ENCODE measurements around the gene CBL.
A peak's percentile ranks its signal among the peaks of the same experiment; 100 is the strongest.
"Not testable (repeated sequence)": the region's sequence is repeated elsewhere in the genome, so short reads cannot be mapped to it uniquely, and the experiment has no call there.

The CBL gene

GRCh38 chr11:119166368-119167076, 39.6 kb upstream of the CBL start:
- H3K4me2 ChIP-seq (ENCODE audit: insufficient read depth, low read length): no peak overlapping the region
- H4K20me1 ChIP-seq (ENCODE audit: insufficient read depth, low read length): no peaks in the 10 kb centered on the region
- H3K4me3 ChIP-seq (ENCODE audit: low read depth in 1 of 2, low read length in 2 of 2): no peak overlapping the region
- H3K27ac ChIP-seq (ENCODE audit: low read length): no peak overlapping the region
- no peak for ATAC-seq (ENCODE audit: insufficient read depth, low read depth)
- H2AFZ ChIP-seq (ENCODE audit: low read depth, low read length): no peak overlapping the region
- no peaks in the 10 kb centered on the region for H3K9me3 ChIP-seq (ENCODE audit: insufficient read depth, low read length, severe bottlenecking)
- H3K4me1 ChIP-seq (ENCODE audit: insufficient read depth, low read length): peaks cover 16% of the 10 kb centered on the region
- no peaks in the 10 kb centered on the region for H3K79me2 ChIP-seq (ENCODE audit: insufficient read depth, low read length)
- no peak overlapping the region for H3K9ac ChIP-seq (ENCODE audit: low read depth, low read length)
- no peak for TF ChIP-seq EZH2 (IDR thresholded peaks at IDR 0.05; ENCODE audit: borderline replicate concordance, low read depth, low read length, severe bottlenecking)
- DNase-seq: no peak
- H3K27me3 ChIP-seq (ENCODE audit: insufficient read depth, low read length, poor library complexity): no peaks in the 10 kb centered on the region
- H3K36me3 ChIP-seq (ENCODE audit: insufficient read depth, low read length): no peaks in the 10 kb centered on the region

- not testable (repeated sequence) for H3K4me3 ChIP-seq (ENCODE audit: low read depth in 1 of 2, low read length in 2 of 2); ATAC-seq (ENCODE audit: insufficient read depth, low read depth); H3K79me2 ChIP-seq (ENCODE audit: insufficient read depth, low read length); DNase-seq; H4K20me1 ChIP-seq (ENCODE audit: insufficient read depth, low read length); H3K4me2 ChIP-seq (ENCODE audit: insufficient read depth, low read length); H3K9ac ChIP-seq (ENCODE audit: low read depth, low read length); H2AFZ ChIP-seq (ENCODE audit: low read depth, low read length); H3K36me3 ChIP-seq (ENCODE audit: insufficient read depth, low read length); H3K27me3 ChIP-seq (ENCODE audit: insufficient read depth, low read length, poor library complexity); H3K9me3 ChIP-seq (ENCODE audit: insufficient read depth, low read length, severe bottlenecking); H3K27ac ChIP-seq (ENCODE audit: low read length)
- peaks cover 16% of the 10 kb centered on the region for H3K4me1 ChIP-seq (ENCODE audit: insufficient read depth, low read length)
Measured at GRCh38 chr11:119167077-119167458, 39.1 kb upstream of the CBL start.

GRCh38 chr11:119167933-119168332, 38.2 kb upstream of the CBL start:
- Histone ChIP-seq H3K4me1 (ENCODE audit: insufficient read depth, low read length) (peaks cover 16% of the 10 kb centered on the region), H3K36me3 (ENCODE audit: insufficient read depth, low read length) (no peaks in the 10 kb centered on the region), H3K9me3 (ENCODE audit: insufficient read depth, low read length, severe bottlenecking) (no peaks in the 10 kb centered on the region), H2AFZ (ENCODE audit: low read depth, low read length) (peak overlapping the region; percentile 99; the same call in 1 of the 2 replicates), H3K79me2 (ENCODE audit: insufficient read depth, low read length) (no peaks in the 10 kb centered on the region), H3K27me3 (ENCODE audit: insufficient read depth, low read length, poor library complexity) (no peaks in the 10 kb centered on the region), H4K20me1 (ENCODE audit: insufficient read depth, low read length) (no peaks in the 10 kb centered on the region), H3K27ac (ENCODE audit: low read length) (0 out of 2 replicates have a peak overlapping the region, but pooled peaks have one; percentile 76), H3K4me3 (ENCODE audit: low read depth in 1 of 2, low read length in 2 of 2) (peak overlapping the region in 1 of 2 experiments; percentile 88; a peak in 2 of 4 replicates), H3K4me2 (ENCODE audit: insufficient read depth, low read length) (peak overlapping the region; percentile 93), H3K9ac (ENCODE audit: low read depth, low read length) (peak overlapping the region; percentile 84)
- DNase-seq: no peak
- no peak for TF ChIP-seq CTCF (IDR thresholded peaks at IDR 0.05; ENCODE audit: borderline replicate concordance, extremely low read depth, low read length, poor library complexity, severe bottlenecking)
- no peak for TF ChIP-seq EZH2 (IDR thresholded peaks at IDR 0.05; ENCODE audit: borderline replicate concordance, low read depth, low read length, severe bottlenecking)
- no peak for ATAC-seq (ENCODE audit: insufficient read depth, low read depth)

GRCh38 chr11:119168471-119169281, 37.5 kb upstream of the CBL start, which contains the start of gene NLRX1:
Gene NLRX1 (plus strand): TSS chr11:119168725. CDS start chr11:119171404, 2,679 bp downstream.
- H3K27me3 ChIP-seq (ENCODE audit: insufficient read depth, low read length, poor library complexity): no peaks in the 10 kb centered on the region
- peak within 1 kb of the TSS; percentile 75 to 88 for H3K4me3 ChIP-seq (ENCODE audit: low read depth in 1 of 2, low read length in 2 of 2)
- H2AFZ ChIP-seq (ENCODE audit: low read depth, low read length): peak within 1 kb of the TSS; percentile 99
- H3K79me2 ChIP-seq (ENCODE audit: insufficient read depth, low read length): no peaks in the 10 kb centered on the region
- no peaks in the 10 kb centered on the region for H4K20me1 ChIP-seq (ENCODE audit: insufficient read depth, low read length)
- H3K9me3 ChIP-seq (ENCODE audit: insufficient read depth, low read length, severe bottlenecking): no peaks in the 10 kb centered on the region
- peak; percentile 96 for TF ChIP-seq CTCF (IDR thresholded peaks at IDR 0.05; ENCODE audit: borderline replicate concordance, extremely low read depth, low read length, poor library complexity, severe bottlenecking)
- TF ChIP-seq EZH2 (IDR thresholded peaks at IDR 0.05; ENCODE audit: borderline replicate concordance, low read depth, low read length, severe bottlenecking): no peak
- H3K4me1 ChIP-seq (ENCODE audit: insufficient read depth, low read length): peaks cover 16% of the 10 kb centered on the region
- peak within 1 kb of the TSS; percentile 76 for H3K27ac ChIP-seq (ENCODE audit: low read length)
- peak; percentile 92 for ATAC-seq (ENCODE audit: insufficient read depth, low read depth)
- peak within 1 kb of the TSS; percentile 84 for H3K9ac ChIP-seq (ENCODE audit: low read depth, low read length)
- no peaks in the 10 kb centered on the region for H3K36me3 ChIP-seq (ENCODE audit: insufficient read depth, low read length)
- DNase-seq: peak; percentile 86
- peak within 1 kb of the TSS; percentile 93 for H3K4me2 ChIP-seq (ENCODE audit: insufficient read depth, low read length)
